NCI-H2107 (cell line): ENCODE data around the gene PPA2.

Source experiments
- DNase-seq: peaks from one replicate; lab custom pipeline; 2025; lab: John Stamatoyannopoulos, UW

Gene PPA2

DNA sequence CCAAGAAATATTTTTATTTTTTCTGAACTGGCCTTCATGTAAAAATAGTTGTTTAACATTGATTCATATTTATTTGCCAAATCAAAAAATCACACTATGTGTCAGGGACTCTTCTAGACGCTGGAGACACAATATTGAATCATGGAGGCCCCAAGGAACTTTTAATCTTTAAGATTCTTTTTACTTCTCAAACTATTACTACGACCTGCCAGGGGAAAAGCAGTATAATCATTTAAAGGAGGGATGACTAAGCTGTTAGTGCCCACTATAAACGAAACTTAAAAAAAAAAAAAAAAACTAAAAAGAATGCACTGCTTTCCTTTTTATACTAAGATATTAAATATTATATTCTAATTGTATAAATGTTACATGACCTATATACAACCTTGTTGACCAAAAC, 84.7 kb downstream of the PPA2 start:
- no peak for DNase-seq

DNA sequence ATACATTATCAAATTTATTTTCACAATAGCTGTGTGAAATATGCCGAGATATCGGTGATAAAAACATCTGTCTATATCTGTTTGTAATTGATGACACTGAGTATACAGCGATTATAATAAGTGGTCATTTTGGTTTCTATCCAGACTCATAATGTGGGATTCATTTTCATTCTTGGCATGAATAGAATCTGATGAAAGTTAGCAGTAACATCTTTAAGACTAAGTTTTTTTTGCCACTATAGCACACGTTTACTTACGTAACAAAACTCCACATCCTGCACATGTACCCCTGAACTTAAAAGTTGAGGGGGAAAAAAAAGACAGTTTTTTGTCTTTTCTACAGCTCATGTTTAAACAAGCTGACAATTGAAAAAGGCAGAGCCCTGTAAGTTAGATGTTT, 86.4 kb downstream of the PPA2 start:
- DNase-seq, result no peak

DNA sequence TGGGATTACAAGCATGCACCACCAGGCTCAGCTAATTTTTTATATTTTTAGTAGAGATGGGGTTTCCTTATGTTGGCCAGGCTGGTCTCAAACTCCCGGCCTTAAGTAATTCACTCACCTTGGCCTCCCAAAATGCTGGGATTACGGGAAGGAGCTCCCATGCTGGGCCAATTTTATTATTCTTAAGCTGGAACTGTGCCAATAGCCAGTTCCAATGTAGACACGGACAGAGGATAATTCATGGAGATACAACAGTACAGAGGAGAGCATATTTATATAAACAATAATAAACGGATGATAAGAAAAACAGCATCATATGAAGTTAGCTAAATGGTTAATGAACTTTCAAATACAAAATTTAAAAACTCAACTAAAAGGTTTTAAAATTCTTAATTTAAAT, 87.8 kb downstream of the PPA2 start:
- DNase-seq, result no peak

DNA sequence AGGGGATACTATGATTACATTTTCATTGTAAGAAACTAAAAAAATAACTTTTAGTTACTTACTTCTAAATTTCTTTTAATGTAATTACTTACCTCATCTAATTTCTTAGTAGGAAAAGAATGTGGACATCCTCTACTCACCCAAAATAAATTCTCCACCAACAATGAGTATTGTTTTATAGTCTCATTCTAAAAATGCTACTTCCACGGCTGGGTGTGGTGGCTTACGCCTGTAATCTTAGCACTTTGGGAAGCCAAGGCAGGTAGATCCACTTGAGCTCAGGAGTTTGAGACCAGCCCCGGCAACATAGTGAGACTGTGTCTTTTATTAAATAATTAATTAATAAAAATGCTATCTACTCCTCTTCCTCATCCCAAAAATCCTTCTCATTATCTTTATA, 99.8 kb downstream of the PPA2 start:
- no peak for DNase-seq

DNA sequence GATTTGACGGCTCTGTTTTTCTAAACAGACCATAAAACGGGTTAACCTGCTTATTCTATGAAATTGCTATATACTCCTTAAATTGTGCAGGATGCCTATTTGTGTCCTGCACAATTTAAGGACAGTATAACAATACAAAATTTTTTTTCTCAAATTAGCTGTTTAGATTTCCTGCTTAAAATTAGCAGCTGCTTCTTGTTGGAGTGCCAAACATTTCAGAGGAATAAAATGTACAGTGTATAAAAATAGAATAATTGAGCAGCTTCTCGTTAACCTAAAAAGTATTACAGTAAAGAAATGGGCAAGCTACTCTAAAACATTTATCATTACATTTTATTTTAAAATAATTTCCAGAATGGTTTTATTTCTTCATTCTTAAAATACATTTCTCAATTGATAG, 100.5 kb downstream of the PPA2 start:
- no peak for DNase-seq

DNA sequence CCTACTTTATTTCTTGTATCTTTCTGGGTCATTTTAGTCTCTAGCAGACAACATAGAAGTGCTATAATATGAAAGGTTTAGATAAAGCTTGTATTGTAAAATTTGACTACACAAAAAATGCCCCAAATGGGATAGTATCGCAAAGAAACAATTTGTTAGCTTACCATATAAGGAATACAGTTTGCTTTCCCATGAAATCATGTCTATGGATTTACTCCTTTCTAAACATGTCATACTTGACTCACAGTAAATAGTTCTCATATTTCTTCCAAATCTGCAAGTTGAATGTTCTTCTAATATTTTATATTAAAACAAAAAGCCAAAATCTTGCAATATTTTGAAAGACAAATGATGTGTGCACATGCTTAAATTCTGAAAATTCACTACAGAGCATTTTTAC, 103.9 kb downstream of the PPA2 start:
- DNase-seq, result no peak

DNA sequence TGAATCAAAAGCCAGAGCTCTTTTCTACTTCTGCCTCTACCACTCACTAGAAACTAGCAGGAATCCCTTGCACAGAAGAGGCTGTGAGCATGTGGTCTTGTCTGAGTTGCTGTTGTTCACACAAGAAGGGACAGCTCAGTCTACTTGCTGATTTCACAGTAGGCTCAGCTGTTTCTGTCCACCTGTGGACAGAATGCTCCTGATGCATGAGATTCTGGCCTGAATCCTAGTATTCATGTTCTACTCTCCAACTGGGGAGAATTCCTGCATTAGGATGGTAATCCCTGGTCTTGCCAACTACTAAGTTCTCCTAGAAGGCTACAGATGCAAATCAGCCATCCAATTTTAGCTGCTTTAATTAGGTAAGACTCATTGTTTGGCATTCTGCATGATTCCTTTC, 112.8 kb downstream of the PPA2 start:
- no peak for DNase-seq

DNA sequence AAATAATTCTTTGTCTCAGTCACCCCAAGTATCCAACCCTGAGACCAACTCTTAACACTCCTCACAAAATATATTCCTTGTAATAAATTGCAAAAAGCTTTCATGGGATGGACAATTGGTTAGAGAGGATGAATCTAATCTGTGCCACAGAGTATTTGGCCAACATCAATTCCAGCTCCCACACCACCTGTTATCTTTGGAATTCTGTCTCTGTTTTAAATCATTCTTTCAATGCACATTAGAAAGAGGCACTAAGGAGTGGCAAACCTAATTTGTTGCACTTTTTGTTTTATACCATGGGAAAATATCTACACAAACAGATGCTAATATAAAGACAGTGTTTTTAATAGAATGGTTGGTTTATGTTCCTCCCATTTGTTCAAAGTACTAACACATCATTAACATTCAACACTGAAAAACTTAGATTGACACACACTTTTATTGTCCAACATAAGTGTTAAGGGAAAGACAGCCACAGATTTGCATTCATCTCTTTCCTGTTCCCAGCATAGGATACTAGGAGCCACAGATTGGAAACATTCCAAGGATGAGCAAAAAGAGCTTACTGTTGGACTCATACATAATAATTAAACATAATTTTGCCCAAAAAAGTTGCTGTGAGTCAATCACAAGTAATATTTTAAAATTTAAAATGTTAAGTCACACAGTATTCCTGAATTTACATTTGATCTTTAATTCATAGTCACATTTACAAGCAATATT, 116.4 kb downstream of the PPA2 start:
- DNase-seq, result no peak

DNA sequence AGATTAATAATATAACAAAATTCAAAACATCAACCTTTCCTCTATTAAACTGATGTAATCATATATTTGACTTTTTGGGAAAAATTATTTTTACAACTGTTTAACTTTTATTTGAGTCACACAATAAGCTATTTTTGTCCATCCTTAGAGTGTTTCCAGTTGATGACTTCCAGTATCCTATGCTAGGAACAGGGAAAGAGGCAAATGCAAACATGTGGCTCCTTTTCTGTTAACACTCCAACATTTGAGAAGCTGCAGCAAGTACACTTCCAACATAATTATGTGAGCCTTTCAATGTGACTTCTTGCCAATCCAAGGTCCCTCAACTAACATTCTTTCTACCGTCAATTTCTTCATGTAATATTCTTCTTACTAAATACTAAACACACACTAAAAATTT, 117.7 kb downstream of the PPA2 start:
- no peak for DNase-seq

DNA sequence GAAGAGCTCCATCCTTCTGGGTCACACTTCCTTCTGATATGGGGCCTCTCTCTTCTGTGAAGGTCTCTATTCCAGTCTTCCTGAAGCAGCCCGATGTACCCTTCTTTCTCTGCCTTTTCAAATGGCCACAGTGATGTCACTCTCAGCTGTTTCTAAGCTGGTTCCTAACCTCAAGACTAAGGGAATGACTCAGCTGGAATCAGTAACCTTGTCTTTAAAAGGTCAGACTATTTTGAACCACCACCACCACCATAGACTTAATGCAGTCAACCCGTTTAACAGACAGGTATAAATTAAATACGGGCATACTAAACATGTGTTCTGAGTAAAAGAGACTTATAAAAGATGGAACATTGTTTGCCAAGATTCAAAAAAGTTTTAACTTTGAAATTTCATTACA, 121.0 kb downstream of the PPA2 start:
- DNase-seq, result no peak

DNA sequence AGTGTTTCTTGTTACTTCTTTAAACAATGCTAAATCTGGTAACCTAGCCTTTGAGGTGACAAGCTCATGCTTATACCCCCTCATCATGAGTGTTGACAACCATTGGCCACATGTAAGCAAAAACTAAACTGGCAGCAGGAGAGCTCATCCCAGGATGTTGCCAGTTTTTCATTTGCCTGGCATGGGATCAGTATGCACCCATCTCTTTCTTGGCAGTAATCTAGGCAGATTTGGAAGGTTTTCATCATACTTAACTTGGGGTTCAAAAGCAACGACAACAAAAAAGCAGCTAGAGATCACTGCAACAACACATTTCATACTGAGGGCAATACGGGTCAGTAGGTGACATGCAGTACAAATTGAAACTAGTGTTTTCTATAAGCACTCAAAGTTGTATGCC, 122.0 kb downstream of the PPA2 start:
- no peak for DNase-seq

DNA sequence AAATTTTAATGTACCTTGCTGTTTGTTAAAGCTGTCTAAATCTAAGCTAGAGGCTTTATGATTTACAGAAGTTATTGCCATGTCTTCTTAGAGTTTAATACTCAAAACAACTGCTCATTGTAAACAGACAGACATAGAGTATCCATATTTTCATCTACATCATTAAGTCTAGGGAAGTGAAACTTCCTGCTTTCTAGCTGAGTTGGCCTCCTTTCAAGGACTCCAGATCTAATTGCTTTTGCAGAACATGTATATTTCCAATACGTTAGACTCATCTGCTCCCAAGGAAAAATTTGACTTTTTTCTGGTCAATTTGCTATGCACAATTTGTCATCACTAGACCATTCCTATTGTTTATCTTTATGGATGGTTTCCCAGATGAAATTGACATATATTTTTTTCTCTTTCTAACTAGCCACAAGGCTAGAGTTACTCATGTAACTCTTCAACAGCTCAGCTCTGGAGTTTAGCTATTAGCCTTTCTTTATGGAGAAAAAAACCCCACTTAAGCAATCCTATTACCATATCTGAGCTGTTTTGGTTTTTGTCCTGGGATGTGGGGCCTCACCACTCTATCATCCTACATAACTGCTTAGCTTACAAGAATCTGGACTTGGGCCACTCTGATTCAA, 122.9 kb downstream of the PPA2 start:
- DNase-seq, result no peak

DNA sequence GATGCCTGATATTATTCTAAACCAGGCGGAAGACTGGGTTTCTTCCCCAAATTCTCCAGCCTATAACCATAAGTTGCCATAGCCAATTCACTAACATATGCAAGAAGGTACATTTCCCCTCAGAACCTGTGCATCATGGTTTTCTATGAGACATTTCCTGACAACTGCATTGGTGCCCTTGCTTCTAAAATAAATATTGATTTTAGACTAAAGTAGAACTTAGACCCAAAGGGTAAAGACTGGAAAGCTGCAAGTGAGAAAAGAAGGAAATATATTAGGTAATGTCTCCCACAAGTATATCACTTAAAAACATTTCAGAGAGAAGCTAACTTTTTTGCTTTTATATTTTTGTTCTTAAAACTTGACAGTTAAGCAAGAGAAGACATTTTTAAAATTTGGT, 125.1 kb downstream of the PPA2 start:
- DNase-seq, result no peak

DNA sequence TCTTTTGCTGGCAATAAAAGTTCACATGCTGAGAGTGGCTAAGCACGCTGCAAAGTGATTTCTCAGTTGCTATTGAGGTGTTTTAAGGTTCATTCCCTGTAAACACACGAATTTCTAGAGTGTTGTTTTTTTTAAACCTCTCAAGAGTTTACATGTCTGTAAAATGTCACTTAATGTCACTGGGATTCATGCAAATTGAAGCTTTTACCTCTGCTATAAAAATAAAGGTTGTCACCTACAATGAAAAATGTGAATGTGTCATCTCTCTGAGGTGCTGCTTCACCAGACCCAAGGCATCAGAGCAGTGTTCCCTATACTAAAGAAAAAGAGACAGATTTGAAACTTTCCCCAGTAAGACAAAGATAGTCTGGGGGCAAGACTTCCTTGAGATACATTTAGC, 127.0 kb downstream of the PPA2 start:
- DNase-seq, result no peak

DNA sequence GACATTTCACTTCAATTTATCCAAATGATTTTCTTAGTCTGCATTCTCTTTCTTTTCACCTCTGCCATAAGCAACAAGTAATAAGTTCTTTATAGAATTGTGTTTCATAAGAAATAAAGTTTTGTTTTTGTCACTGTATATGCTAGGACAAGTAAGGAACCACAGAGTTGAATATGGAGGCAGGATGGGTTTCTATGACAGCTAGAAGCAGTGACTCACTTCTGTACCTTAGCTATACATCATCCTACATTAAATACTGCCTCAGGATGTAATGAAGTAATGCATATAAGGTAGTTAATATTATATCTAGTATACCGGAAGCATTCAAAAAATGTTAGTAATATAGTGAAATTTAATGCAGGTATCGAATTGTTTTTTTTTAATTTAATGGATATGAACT, 128.0 kb downstream of the PPA2 start:
- DNase-seq, result no peak

DNA sequence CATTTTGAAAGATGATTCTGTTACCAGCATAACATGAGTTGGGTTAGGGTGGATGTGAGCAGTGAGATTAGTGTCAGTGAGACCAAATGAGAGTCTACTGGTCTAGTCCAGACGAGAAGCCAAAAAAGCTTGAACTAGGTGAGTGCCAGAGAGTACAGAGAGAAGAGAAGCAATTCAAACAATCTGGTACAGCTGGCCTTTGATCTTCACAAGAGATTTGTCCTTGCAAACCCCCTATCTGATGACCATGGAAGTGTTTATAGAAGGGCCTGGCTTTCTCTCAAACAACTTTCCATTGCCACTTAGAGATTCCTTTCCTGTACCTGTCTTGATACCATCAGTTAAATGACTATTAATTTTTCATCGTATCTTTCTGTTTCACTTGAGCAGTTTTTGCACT, 128.5 kb downstream of the PPA2 start:
- DNase-seq, result no peak

DNA sequence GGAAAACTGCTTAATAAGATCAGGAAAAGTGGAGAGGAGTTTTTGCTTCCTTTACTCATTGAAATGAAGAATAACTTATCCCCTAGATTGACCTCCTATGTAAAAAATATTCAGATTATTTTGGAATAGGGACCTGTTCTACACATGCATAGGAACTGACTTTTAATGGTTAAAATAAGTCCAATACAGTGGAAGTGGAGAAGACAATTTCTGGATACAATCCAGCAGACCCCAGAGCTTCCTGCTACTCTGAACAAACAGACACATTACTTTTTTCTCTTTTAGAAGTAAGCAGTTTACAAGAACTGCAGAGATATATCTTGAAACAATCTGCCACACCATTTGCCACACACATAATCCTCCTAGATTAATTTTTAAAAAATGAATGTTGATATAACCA, 129.7 kb downstream of the PPA2 start:
- DNase-seq, result no peak

DNA sequence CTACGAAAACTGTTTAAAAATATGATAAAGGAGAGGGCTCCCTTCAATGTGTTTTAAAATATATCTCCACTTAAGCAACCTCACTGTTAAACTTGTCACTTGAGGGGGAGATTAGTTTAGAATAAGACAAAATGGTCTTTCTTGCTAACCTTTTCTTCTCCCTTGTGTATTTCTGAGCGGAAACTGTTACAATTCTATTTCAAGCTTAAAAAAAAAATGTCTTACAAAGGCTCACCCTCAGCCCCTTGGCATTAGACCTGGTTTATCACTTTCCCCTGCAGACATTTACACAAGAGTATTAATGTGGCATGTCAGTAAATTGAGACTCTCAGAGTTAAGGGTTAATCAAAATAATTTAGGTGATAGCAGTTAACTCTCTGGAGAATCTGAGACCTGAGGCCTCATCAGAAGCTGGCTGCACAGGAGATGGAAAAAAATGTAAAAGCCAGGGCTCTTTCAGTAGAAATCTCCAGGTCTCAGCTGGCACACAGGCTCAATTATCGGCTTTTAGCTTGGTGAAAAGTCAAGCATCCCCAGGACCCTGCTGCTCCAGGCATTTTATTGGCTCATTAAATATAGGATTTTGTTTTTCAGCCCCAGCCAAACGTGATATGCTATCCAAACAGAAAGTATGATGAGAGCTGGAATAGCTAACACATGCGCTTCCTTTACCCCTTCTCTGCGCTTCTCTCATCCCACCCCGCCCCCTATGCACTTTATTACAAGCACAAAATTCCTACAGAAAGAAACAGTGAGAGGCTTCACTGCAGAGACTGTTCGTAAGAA, 130.5 kb downstream of the PPA2 start:
- no peak for DNase-seq

DNA sequence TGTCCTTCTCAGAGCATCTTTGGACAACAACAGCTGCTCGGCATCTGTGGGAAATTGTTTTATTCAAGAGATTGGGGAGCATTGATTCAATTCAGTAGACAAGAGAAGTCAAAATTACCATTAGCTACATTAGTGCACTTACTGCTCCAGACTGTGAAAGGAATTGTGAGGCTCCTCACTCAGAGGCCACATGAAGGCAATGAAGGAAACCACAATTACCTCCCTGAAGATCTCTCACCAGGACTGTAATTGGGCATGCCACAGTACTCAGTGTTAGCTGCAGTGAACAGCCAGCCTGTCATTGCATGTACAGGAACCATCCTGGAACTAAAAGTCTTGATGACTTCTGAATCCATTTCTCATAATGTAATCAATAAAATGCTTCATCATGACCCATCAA, 144.8 kb downstream of the PPA2 start:
- DNase-seq, result no peak

DNA sequence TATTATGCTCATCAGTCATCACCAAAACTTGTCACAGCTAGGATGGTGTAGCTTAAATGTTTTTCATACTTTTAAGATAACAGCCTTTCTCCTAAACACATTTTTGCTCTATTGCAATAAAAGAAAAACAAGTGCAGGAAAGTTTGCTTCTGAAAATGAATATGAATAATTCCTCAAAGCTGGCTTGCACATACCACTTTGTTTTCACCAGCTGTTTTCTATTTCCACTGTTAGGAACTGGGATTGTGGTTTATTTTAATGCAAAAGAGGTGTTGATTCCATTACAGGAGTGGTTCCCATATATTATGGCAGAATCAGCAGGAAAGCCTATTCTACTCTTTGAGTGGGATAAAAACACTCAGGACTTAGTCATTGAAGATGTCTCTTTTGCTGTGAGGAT, 145.9 kb downstream of the PPA2 start:
- DNase-seq, result no peak

DNA sequence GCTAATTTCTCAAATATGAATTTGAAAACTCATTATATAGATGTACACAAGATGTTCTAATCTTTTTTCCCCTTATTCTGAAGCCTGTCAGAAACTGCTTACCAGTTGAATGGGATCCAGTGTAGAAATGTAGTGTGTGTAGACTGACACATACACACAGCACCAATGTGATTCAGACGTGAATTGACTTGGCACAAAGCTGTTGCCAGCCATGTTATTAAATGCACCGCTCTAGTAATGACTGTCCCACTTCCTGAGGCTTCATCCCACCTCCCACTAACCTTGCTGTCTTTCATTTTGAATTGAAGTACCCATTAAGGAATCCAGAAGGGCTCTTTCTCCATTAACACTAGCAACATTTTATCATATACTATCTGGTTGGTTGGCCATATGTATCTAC, 146.6 kb downstream of the PPA2 start:
- no peak for DNase-seq
